DMS79 (cell line): Measurements from ENCODE around the gene PRRX1.

Experiments
- DNase-seq: peaks from one replicate; lab custom pipeline; 2025; lab: John Stamatoyannopoulos, UW

Gene PRRX1

GRCh38 chr1:170723518-170723917 is 59.6 kb downstream of the PRRX1 start:
- DNase-seq, result no peak

GRCh38 chr1:170725326-170725725 is 61.4 kb downstream of the PRRX1 start:
- DNase-seq, result no peak

- no peak for DNase-seq
These were observed 64.0 kb downstream of the PRRX1 start for GRCh38 chr1:170727963-170728362.

- DNase-seq, result no peak
These were observed 65.5 kb downstream of the PRRX1 start for GRCh38 chr1:170729225-170730002.

- DNase-seq, result no peak
These were observed 66.1 kb downstream of the PRRX1 start for GRCh38 chr1:170730014-170730413.

GRCh38 chr1:170730438-170730837 is 66.5 kb downstream of the PRRX1 start:
- no peak for DNase-seq

GRCh38 chr1:170731566-170732251 is 67.8 kb downstream of the PRRX1 start:
- no peak for DNase-seq

GRCh38 chr1:170732252-170732588 is 68.3 kb downstream of the PRRX1 start:
- no peak for DNase-seq

GRCh38 chr1:170734412-170735175 is 70.7 kb downstream of the PRRX1 start:
- DNase-seq, result no peak

- no peak for DNase-seq
These were observed 71.7 kb downstream of the PRRX1 start for GRCh38 chr1:170735366-170736263.

- DNase-seq, result no peak
These were observed 75.9 kb downstream of the PRRX1 start for GRCh38 chr1:170739803-170740202.

- no peak for DNase-seq
These were observed 77.7 kb downstream of the PRRX1 start for GRCh38 chr1:170741678-170742077.

GRCh38 chr1:170742600-170742999 is 78.7 kb downstream of the PRRX1 start:
- DNase-seq, result no peak

- DNase-seq, result no peak
These were observed 79.2 kb downstream of the PRRX1 start for GRCh38 chr1:170743083-170743482.

- DNase-seq, result no peak
These were observed 85.6 kb downstream of the PRRX1 start for GRCh38 chr1:170749549-170749948.

GRCh38 chr1:170749959-170750358 is 86.0 kb downstream of the PRRX1 start:
- no peak for DNase-seq

GRCh38 chr1:170755795-170756194 is 91.9 kb downstream of the PRRX1 start:
- no peak for DNase-seq

- DNase-seq, result no peak
These were observed 95.1 kb downstream of the PRRX1 start for GRCh38 chr1:170758992-170759391.

GRCh38 chr1:170765279-170765678 is 101.3 kb downstream of the PRRX1 start:
- DNase-seq, result no peak

GRCh38 chr1:170765712-170766330 is 101.9 kb downstream of the PRRX1 start:
- no peak for DNase-seq

- no peak for DNase-seq
These were observed 105.0 kb downstream of the PRRX1 start for GRCh38 chr1:170768929-170769328.
